Measurements from ENCODE around the gene C4orf50.

The C4orf50 gene

GRCh38 chr4:5923376-5923775, 94.9 kb downstream of the C4orf50 start:
- ATAC-seq = no peak
- no peak for TF ChIP-seq GLIS3 (CRISPR knock-in tag; IDR thresholded peaks at IDR 0.05)
- TF ChIP-seq ISL1 (CRISPR knock-in tag; IDR thresholded peaks at IDR 0.05) = no peak
- TF ChIP-seq POU6F1 (CRISPR knock-in tag; IDR thresholded peaks at IDR 0.05; ENCODE audit: borderline replicate concordance, low read depth) = no peak
- TF ChIP-seq CSDC2 (CRISPR knock-in tag; IDR thresholded peaks at IDR 0.05) = no peak
- no peak for TF ChIP-seq PPARA (CRISPR knock-in tag; IDR thresholded peaks at IDR 0.05; ENCODE audit: borderline replicate concordance)
- TF ChIP-seq, protein P1, sequence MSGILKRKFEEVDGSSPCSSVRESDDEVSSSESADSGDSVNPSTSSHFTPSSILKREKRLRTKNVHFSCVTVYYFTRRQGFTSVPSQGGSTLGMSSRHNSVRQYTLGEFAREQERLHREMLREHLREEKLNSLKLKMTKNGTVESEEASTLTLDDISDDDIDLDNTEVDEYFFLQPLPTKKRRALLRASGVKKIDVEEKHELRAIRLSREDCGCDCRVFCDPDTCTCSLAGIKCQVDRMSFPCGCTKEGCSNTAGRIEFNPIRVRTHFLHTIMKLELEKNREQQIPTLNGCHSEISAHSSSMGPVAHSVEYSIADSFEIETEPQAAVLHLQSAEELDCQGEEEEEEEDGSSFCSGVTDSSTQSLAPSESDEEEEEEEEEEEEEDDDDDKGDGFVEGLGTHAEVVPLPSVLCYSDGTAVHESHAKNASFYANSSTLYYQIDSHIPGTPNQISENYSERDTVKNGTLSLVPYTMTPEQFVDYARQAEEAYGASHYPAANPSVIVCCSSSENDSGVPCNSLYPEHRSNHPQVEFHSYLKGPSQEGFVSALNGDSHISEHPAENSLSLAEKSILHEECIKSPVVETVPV (CRISPR knock-in tag; IDR thresholded peaks at IDR 0.05) = no peak
- TF ChIP-seq, protein P2, sequence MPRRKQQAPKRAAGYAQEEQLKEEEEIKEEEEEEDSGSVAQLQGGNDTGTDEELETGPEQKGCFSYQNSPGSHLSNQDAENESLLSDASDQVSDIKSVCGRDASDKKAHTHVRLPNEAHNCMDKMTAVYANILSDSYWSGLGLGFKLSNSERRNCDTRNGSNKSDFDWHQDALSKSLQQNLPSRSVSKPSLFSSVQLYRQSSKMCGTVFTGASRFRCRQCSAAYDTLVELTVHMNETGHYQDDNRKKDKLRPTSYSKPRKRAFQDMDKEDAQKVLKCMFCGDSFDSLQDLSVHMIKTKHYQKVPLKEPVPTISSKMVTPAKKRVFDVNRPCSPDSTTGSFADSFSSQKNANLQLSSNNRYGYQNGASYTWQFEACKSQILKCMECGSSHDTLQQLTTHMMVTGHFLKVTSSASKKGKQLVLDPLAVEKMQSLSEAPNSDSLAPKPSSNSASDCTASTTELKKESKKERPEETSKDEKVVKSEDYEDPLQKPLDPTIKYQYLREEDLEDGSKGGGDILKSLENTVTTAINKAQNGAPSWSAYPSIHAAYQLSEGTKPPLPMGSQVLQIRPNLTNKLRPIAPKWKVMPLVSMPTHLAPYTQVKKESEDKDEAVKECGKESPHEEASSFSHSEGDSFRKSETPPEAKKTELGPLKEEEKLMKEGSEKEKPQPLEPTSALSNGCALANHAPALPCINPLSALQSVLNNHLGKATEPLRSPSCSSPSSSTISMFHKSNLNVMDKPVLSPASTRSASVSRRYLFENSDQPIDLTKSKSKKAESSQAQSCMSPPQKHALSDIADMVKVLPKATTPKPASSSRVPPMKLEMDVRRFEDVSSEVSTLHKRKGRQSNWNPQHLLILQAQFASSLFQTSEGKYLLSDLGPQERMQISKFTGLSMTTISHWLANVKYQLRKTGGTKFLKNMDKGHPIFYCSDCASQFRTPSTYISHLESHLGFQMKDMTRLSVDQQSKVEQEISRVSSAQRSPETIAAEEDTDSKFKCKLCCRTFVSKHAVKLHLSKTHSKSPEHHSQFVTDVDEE (CRISPR knock-in tag; IDR thresholded peaks at IDR 0.05) = no peak
- TF ChIP-seq PATZ1 (CRISPR knock-in tag; IDR thresholded peaks at IDR 0.05; ENCODE audit: borderline replicate concordance) = no peak
- TF ChIP-seq ESRRG (CRISPR knock-in tag; IDR thresholded peaks at IDR 0.05) = no peak

GRCh38 chr4:5922556-5922955, 95.7 kb downstream of the C4orf50 start:
- no peak for TF ChIP-seq PATZ1 (CRISPR knock-in tag; IDR thresholded peaks at IDR 0.05; ENCODE audit: borderline replicate concordance)
- TF ChIP-seq GLIS3 (CRISPR knock-in tag; IDR thresholded peaks at IDR 0.05) = no peak
- no peak for TF ChIP-seq TCF4 (CRISPR knock-in tag; IDR thresholded peaks at IDR 0.05; ENCODE audit: borderline replicate concordance)
- TF ChIP-seq ARNTL (CRISPR knock-in tag; IDR thresholded peaks at IDR 0.05; ENCODE audit: borderline replicate concordance, low read depth) = no peak
- no peak for TF ChIP-seq ESRRG (CRISPR knock-in tag; IDR thresholded peaks at IDR 0.05)
- TF ChIP-seq ZNF70 (CRISPR knock-in tag; IDR thresholded peaks at IDR 0.05) = no peak
- TF ChIP-seq ZNF8 (CRISPR knock-in tag; IDR thresholded peaks at IDR 0.05) = no peak
- no peak for TF ChIP-seq ZNF565 (CRISPR knock-in tag; conservative IDR thresholded peaks at IDR 0.05; ENCODE audit: low read depth)
- TF ChIP-seq, protein P1 (CRISPR knock-in tag; IDR thresholded peaks at IDR 0.05) = no peak
- TF ChIP-seq SNAI2 (CRISPR knock-in tag; IDR thresholded peaks at IDR 0.05) = no peak
- no peak for TF ChIP-seq ZFP3 (CRISPR knock-in tag; IDR thresholded peaks at IDR 0.05)
- ATAC-seq = no peak

DNA sequence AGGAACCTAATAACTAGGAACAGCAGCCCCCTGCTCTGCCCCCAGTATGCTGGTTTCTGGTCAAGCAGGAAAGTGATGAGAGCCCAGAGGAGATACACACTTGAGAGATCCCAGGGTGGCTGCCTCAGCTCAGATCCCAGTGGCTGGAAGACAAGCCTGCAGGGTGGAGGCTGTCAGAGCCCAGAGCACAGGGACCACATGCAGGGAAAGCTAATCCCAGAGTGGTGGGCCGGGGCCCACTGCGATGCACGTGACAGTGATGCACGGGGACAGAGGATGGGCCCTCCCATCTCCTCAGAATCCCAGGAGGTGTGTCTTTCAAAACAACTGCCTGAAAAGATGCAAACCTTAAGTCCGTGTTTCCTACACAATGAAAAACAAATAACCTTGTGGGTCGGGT, 96.2 kb downstream of the C4orf50 start:
- no peak for TF ChIP-seq CSDC2 (CRISPR knock-in tag; IDR thresholded peaks at IDR 0.05)
- TF ChIP-seq TOX (CRISPR knock-in tag; IDR thresholded peaks at IDR 0.05; ENCODE audit: borderline replicate concordance) = no peak
- TF ChIP-seq CREB5 (CRISPR knock-in tag; IDR thresholded peaks at IDR 0.05; ENCODE audit: low read depth) = no peak
- TF ChIP-seq BACH2 (CRISPR knock-in tag; IDR thresholded peaks at IDR 0.05; ENCODE audit: borderline replicate concordance) = no peak
- no peak for TF ChIP-seq SNAI2 (CRISPR knock-in tag; IDR thresholded peaks at IDR 0.05)
- TF ChIP-seq ZNF8 (CRISPR knock-in tag; IDR thresholded peaks at IDR 0.05) = no peak
- no peak for TF ChIP-seq POU6F1 (CRISPR knock-in tag; IDR thresholded peaks at IDR 0.05; ENCODE audit: borderline replicate concordance, low read depth)
- no peak for TF ChIP-seq PATZ1 (CRISPR knock-in tag; IDR thresholded peaks at IDR 0.05; ENCODE audit: borderline replicate concordance)
- ATAC-seq = no peak

All from SK-N-SH treated with all-trans-retinoic acid at 6 μM for 48 hours (cell line).